CD4-positive, alpha-beta T cell treated with Interleukin-6 at 100 ng/mL for 8 hours (primary cell): ENCODE results near the gene COL20A1.
A peak's percentile ranks its signal among the peaks of the same experiment; 100 is the strongest.
"Not testable (repeated sequence)": the region's sequence is repeated elsewhere in the genome, so short reads cannot be mapped to it uniquely, and the experiment has no call there.

Experiments
- DNase-seq: peaks from one replicate; pipeline ENCODE4 v3.0.0-alpha.2; 2020; ENCODE audit warnings: mixed read lengths, low spot score

The COL20A1 gene

GRCh38 chr20:63290677-63291472, 2.1 kb upstream of the COL20A1 start:
- DNase-seq: peak; percentile 21

- no peak for DNase-seq
Measured at GRCh38 chr20:63291811-63292210, 1.2 kb upstream of the COL20A1 start.

DNA sequence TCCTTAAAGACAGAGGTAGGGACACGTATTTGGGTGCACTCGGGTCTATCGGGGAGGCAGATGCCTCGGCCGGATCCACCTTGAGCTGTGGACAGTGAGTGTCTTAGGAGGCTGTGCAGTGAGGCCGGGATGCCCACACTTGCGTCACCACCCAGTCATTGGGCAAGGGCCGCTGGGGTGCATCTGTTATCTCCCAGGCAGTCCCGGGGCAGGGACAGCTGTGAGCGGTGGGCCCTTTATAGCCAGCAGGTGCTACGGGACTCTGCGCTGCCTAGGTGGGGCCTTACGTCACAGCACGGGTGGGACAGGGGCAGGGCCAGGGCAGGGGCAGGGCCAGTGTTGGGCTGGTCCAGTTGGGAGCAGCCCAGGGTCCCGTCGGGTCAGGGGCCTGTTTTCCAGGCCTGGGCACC, 689 bp upstream of the COL20A1 start:
- no peak for DNase-seq

- DNase-seq: no peak
Measured at GRCh38 chr20:63293456-63293855, 470 bp downstream of the COL20A1 start.

DNA sequence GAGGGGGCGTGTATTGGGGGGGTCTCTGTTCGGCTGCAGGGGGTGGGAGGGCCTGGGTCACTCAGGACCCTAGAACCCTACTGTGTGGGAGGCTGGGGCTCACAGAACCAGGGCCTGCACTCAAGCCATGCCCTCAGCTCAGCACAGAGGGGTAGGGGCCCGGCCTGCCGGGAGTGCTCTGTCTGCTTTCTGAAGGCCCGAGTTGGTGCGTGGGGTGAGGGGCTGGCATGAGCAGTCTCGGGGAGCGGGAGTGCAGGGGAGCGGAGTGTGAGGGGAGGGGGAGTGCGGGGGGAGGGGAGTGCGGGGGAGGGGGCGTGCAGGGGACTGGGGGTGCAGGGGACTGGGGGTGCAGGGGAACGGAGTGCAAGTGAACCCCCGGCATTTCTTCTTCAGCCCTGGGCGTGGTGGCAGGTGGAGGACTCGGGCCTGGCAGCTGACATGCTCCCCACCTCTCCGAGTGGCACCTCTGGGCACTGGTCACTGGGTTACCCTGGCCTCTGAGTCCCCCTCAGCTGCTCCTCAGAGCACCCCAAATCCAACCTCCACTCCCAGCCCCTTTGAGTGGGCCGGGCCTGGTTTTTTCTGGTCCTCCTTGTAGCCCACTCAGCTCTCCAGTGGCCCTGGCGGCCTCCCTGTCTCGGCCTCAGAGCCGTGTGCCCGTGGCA, 1.0 kb downstream of the COL20A1 start:
- DNase-seq: no peak

- DNase-seq: no peak
Measured at GRCh38 chr20:63294536-63294900, 1.5 kb downstream of the COL20A1 start.

- DNase-seq: no peak
Measured at GRCh38 chr20:63295018-63295417, 2.0 kb downstream of the COL20A1 start.

- DNase-seq: peak; percentile 18
Measured at GRCh38 chr20:63295422-63295821, 2.4 kb downstream of the COL20A1 start.

- DNase-seq: no peak
Measured at GRCh38 chr20:63295846-63296245, 2.9 kb downstream of the COL20A1 start.

DNA sequence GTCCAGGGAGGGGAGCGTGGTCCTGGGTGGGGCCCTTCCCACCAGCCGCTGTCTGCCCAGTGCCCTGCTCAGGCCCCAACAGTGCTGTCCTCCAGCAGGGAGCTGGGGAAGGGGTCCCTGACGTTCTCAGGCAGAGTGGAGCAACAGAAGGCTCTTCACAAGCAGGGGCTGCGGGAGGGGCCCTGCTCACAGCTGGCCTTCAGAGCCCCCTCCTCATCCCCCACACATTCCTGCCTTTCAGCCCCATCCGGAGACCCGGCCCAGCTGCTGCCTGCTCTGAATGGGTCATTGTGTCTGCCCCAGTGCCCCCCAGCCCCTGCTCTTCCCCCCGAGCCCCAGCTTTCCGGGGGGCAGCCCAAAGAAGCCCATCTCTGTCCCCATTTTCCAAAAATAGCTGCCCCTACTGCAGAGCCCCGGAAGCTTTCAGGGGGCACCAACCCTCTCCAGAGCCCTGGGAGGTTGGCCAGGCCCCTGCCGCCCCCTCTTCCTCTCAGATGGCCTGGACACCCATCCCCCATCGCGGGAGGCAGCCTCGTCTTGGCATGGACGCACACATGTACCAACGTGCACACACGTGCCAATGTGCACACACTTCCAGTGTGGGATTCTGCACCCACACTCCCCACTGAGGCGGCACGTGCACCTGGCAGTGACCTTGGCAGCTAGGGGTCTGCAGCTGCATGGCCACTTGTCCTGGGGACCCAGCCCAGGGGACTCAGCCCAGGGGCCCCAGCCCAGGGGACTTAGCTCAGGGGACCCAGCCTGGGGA, 3.7 kb downstream of the COL20A1 start:
- no peak for DNase-seq

DNA sequence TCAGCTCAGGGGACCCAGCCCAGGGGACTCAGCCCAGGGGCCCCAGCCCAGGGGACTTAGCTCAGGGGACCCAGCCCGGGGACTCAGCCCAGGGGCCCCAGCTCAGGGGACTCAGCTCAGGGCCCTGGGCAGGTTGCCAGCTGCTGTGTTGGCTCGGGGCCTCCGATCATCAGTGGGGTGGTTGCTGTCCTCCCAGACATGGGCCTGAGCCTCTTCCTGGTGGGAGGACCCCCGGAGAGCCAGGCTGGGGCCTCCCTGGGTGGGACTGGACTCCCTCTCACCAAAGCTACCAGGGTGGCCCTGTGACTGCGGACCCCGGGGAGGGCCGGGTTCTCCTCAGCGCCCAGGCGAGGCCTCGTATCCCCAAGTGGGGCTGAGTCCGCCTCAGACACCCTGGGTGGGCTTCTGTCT, 4.4 kb downstream of the COL20A1 start:
- no peak for DNase-seq

DNA sequence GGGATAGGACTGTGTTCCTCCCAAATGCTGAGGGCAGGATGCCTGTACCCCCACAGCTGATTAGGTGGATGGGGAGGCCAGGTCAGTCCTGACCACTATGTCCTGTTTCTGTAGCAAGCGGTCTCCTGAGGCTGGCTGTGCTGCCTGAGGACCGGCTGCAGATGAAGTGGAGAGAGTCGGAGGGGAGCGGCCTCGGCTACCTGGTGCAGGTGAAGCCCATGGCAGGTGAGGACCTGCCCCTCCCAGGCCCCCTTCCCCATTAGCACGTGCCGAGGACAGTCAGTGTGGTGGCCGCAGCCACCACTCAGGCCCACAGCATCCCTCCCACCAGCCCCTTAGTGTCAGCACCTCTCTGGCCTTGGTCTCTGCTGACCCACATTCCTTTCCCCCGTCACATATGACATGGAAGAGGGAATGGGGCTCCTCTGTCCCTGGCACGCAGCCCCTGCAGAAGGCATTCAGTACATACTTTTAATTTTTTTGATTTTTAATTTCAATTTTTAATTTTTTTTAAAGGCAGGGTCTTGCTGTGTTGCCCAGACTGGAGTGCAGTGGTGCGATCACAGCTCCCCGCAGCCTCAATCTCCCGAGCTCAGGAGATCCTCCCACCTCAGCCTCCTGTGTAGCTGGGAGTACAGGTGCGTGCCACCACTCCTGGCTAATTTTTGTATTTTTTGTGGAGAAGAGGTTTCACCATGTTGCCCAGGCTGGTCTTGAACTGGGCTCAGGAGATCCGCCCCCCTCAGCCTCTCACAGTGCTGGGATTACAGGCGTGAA, 5.0 kb downstream of the COL20A1 start:
- no peak for DNase-seq

- DNase-seq: no peak
Measured at GRCh38 chr20:63298731-63299312, 5.8 kb downstream of the COL20A1 start.

- no peak for DNase-seq
Measured at GRCh38 chr20:63301671-63302070, 8.7 kb downstream of the COL20A1 start.

GRCh38 chr20:63303095-63303666, 10.2 kb downstream of the COL20A1 start:
- DNase-seq: no peak

GRCh38 chr20:63305393-63305792, 12.4 kb downstream of the COL20A1 start:
- DNase-seq: no peak

DNA sequence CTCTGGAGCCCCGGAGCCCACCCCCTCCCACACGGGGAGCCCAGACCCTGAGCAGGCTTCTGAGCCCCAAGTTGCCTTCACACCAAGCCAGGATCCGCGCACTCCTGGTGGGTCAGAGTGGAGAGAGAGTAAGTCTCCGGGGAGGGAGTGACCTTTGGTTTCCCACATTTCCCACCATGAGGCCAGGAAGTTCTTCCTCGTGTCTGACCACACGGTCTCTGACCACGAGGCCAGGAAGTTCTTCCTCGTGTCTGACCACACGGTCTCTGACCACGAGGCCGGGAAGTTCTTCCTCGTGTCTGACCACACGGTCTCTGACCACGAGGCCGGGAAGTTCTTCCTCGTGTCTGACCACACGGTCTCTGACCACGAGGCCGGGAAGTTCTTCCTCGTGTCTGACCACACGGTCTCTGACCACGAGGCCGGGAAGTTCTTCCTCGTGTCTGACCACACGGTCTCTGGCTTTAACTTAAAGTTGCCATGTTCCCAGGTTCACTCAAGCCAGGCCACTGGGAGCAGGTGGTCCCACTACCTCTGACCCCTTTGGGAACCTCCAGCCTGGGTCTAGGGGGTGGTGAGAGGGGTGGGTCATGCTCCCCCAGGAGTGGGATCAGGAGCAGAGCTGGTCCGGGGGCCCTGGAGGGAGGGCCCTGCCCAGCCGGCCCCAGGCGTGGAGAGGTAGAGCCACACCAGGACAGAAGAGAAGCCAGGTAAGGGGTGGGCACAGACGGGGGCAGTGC, 13.1 kb downstream of the COL20A1 start:
- DNase-seq: not testable (repeated sequence)

DNA sequence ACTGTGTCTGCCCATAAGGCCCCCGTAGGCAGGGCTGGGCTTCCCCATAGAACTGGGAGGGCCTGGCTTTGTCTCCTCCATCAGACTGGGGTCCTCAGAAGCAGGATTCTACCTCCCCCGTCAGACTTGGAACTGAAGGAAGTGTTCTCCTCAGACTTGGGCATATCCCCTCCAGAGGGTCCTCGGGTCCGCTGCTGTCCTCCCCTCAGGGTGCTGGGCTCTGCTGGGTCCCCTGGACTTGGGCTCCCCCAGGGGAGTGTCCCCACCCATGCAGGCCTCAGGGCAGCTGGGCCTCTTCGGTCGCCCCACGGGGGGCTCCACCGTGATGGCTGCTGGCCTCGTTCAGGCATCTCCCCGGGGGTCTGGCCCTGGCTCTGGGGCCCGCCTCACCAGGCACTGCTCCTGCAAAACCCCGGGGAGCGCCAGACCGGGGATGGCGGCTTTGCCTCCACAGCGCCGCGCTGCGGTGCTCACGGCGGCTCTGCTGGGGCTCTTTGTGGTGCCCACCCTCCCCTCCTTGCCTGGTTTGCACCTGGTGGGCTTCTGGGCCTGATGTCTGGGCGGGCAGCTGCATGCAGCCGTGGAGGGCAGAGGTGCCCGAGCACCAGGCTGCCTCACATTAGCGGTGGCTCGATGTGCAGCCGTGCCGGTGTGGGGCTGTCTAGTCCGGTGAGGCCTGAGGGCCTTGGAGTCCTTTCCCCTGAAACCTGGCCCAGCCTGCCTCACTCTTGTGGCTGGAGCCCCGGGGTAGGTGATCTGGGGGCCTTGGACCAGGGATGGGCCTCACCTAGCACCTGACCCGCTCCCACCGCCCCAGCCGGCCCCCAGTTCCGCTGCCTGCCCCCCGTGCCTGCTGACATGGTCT, 13.9 kb downstream of the COL20A1 start:
- no peak for DNase-seq

GRCh38 chr20:63307538-63308217, 14.7 kb downstream of the COL20A1 start:
- DNase-seq: no peak
